Brain microvascular endothelial cell (primary cell): Measurements from ENCODE around the gene ZNF213.

Experiments
- DNase-seq: peaks from one replicate; pipeline ENCODE4 v3.0.0-alpha.2; 2020
- H3K27ac ChIP-seq: fragments of 250-450 bp; sonication (Bioruptor Pico); 2 replicates; pipeline ENCODE4 v1.5.1; 2020; ENCODE audit warnings: mild to moderate bottlenecking, moderate library complexity
- H3K27me3 ChIP-seq: fragments of 250-450 bp; sonication (Bioruptor Pico); replicated peaks from 2 replicates; pipeline ENCODE4 v1.5.1; 2020; ENCODE audit warnings: mild to moderate bottlenecking
- H3K36me3 ChIP-seq: fragments of 250-450 bp; sonication (Bioruptor Pico); replicated peaks from 2 replicates; pipeline ENCODE4 v1.5.1; 2020; ENCODE audit warnings: mild to moderate bottlenecking
- H3K4me3 ChIP-seq: 2 replicates; pipeline ENCODE4 v1.5.1; 2011; ENCODE audit warnings: low read depth, mild to moderate bottlenecking, control low read depth, low read length, moderate library complexity
- CTCF ChIP-seq: IDR thresholded peaks from 2 replicates; pipeline ENCODE4 v1.5.1; 2011; ENCODE audit warnings: low read depth, mild to moderate bottlenecking, moderate library complexity, low read length, control low read depth, inconsistent platforms; ENCODE audit errors: missing control alignments
- in situ Hi-C: cut with HindIII; loops from 2 replicates; pipeline ENCODE4 v1.10.0; 2017; ENCODE audit warnings: low sequenced_read_pairs, low pct_ligation_motif_present

ZNF213 gene

GRCh38 chr16:3152027-3152276 is 17.1 kb downstream of the ZNF213 start:
- DNase-seq: no peak
- in situ Hi-C loops: no loop called here
- Histone ChIP-seq H3K36me3 (no peaks in the 10 kb centered on the region), H3K27ac (no peak overlapping the region), H3K4me3 (peak overlapping the region; percentile 59), H3K27me3 (no peaks in the 10 kb centered on the region)
- no peak for TF ChIP-seq CTCF

- Histone ChIP-seq H3K36me3 (no peaks in the 10 kb centered on the region), H3K4me3 (peak overlapping the region; percentile 59), H3K27ac (no peak overlapping the region), H3K27me3 (no peaks in the 10 kb centered on the region)
- peak; percentile 57 for TF ChIP-seq CTCF
- peak; percentile 91 for DNase-seq
- in situ Hi-C loops: no loop called here
Observed at GRCh38 chr16:3152277-3152990, 17.6 kb downstream of the ZNF213 start.

GRCh38 chr16:3152991-3153368 is 18.2 kb downstream of the ZNF213 start:
- in situ Hi-C loops: no loop called here
- no peak overlapping the region for H3K27ac ChIP-seq
- H3K36me3 ChIP-seq: no peaks in the 10 kb centered on the region
- no peaks in the 10 kb centered on the region for H3K27me3 ChIP-seq
- DNase-seq: no peak
- TF ChIP-seq CTCF: no peak
- H3K4me3 ChIP-seq: no peak overlapping the region

GRCh38 chr16:3155181-3155580 is 20.4 kb downstream of the ZNF213 start:
- in situ Hi-C loops: no loop called here

GRCh38 chr16:3155972-3156371 is 21.1 kb downstream of the ZNF213 start:
- Histone ChIP-seq H3K27ac (no peak overlapping the region), H3K4me3 (no peak overlapping the region), H3K27me3 (no peaks in the 10 kb centered on the region), H3K36me3 (no peaks in the 10 kb centered on the region)
- in situ Hi-C loops: no loop called here
- DNase-seq: no peak
- TF ChIP-seq CTCF: no peak

More at GRCh38 chr16:3155181-3155580, 20.4 kb downstream of the ZNF213 start:
- H3K27ac ChIP-seq: no peak overlapping the region
- no peaks in the 10 kb centered on the region for H3K27me3 ChIP-seq
- H3K36me3 ChIP-seq: no peaks in the 10 kb centered on the region
- H3K4me3 ChIP-seq: no peak overlapping the region
- no peak for DNase-seq
- TF ChIP-seq CTCF: no peak

GRCh38 chr16:3157229-3158025 is 22.6 kb downstream of the ZNF213 start:
- H3K36me3 ChIP-seq: no peaks in the 10 kb centered on the region
- no peak for TF ChIP-seq CTCF
- H3K4me3 ChIP-seq: peak overlapping the region; percentile 67
- H3K27me3 ChIP-seq: no peaks in the 10 kb centered on the region
- peak; percentile 96 for DNase-seq
- in situ Hi-C loops: no loop called here
- no peak overlapping the region for H3K27ac ChIP-seq
